Chondrocyte (in vitro differentiated cells): ENCODE results near the gene LIPN. TPM values are rescaled to one million over a fixed set of nuclear protein-coding genes. Genes with fewer than 3 reads are reported as not detected.

Source experiments
- DNase-seq: peaks from one replicate; pipeline ENCODE4 v3.0.0; 2021; ENCODE audit warnings: mixed read lengths, low spot score
- H3K27ac Mint-ChIP-seq: one replicate; pipeline ENCODE4 v1.8.0; 2021; ENCODE audit warnings: mild to moderate bottlenecking, moderate library complexity, mixed read lengths; ENCODE audit not compliant: unreplicated experiment
- H3K27me3 Mint-ChIP-seq: 2 replicates; pipeline ENCODE4 v1.8.0; 2021; ENCODE audit warnings: low read depth, mixed read lengths
- H3K36me3 Mint-ChIP-seq: 2 replicates; pipeline ENCODE4 v1.8.0; 2021; ENCODE audit warnings: low read depth, mixed read lengths
- H3K4me1 Mint-ChIP-seq: 2 replicates; pipeline ENCODE4 v1.8.0; 2021; ENCODE audit warnings: low read depth, mild to moderate bottlenecking, mixed read lengths
- H3K4me3 Mint-ChIP-seq: one replicate; pipeline ENCODE4 v1.8.0; 2021; ENCODE audit warnings: mild to moderate bottlenecking, moderate library complexity, mixed read lengths; ENCODE audit not compliant: unreplicated experiment
- H3K9me3 Mint-ChIP-seq: 2 replicates; pipeline ENCODE4 v1.8.0; 2021; ENCODE audit warnings: low read depth, mixed read lengths
- CTCF ChIP-seq: fragments of 200-600 bp; sonication (generic); IDR thresholded peaks from 2 replicates; pipeline ENCODE4 v1.5.0; 2021; ENCODE audit warnings: antibody characterized with exemption, mild to moderate bottlenecking, moderate library complexity
- total RNA-seq: library from RNA; stranded (reverse); gene quantifications from 3 replicates; pipeline ENCODE4 v1.2.1, GENCODE V29; 2021

Gene LIPN
- total RNA-seq, 1 donor from 2014 or later, result not detected

- no peaks in the 10 kb centered on the region for H3K36me3 Mint-ChIP-seq
- no peaks in the 10 kb centered on the region for H3K9me3 Mint-ChIP-seq
- no peak for TF ChIP-seq CTCF
- no peak overlapping the region for H3K27ac Mint-ChIP-seq
- H3K27me3 Mint-ChIP-seq, result peaks cover 20% of the 10 kb centered on the region
- no peak overlapping the region for H3K4me3 Mint-ChIP-seq
- DNase-seq, result no peak
- no peaks in the 10 kb centered on the region for H3K4me1 Mint-ChIP-seq
Measured at GRCh38 chr10:88781206-88781605, 21.4 kb downstream of the LIPN start.

GRCh38 chr10:88782222-88782621 lies 22.4 kb downstream of the LIPN start:
- Mint-ChIP-seq H3K27ac (no peak overlapping the region), H3K27me3 (peaks cover 12% of the 10 kb centered on the region), H3K36me3 (no peaks in the 10 kb centered on the region), H3K4me3 (no peak overlapping the region), H3K9me3 (no peaks in the 10 kb centered on the region), H3K4me1 (no peaks in the 10 kb centered on the region)
- no peak for TF ChIP-seq CTCF
- no peak for DNase-seq

- DNase-seq, result no peak
- Mint-ChIP-seq H3K4me1 (no peaks in the 10 kb centered on the region), H3K9me3 (no peaks in the 10 kb centered on the region), H3K36me3 (no peaks in the 10 kb centered on the region), H3K27ac (no peak overlapping the region), H3K27me3 (peaks cover 4% of the 10 kb centered on the region), H3K4me3 (no peak overlapping the region)
- TF ChIP-seq CTCF, result no peak
Measured at GRCh38 chr10:88783724-88784123, 23.9 kb downstream of the LIPN start.

GRCh38 chr10:88786032-88786770 lies 26.4 kb downstream of the LIPN start:
- Mint-ChIP-seq H3K36me3 (no peaks in the 10 kb centered on the region), H3K9me3 (no peaks in the 10 kb centered on the region), H3K4me3 (no peak overlapping the region), H3K4me1 (no peaks in the 10 kb centered on the region), H3K27ac (no peak overlapping the region), H3K27me3 (peaks cover 4% of the 10 kb centered on the region)
- TF ChIP-seq CTCF, result no peak
- DNase-seq, result no peak

GRCh38 chr10:88787463-88787862 lies 27.6 kb downstream of the LIPN start:
- Mint-ChIP-seq H3K9me3 (no peaks in the 10 kb centered on the region), H3K4me3 (no peak overlapping the region), H3K4me1 (no peaks in the 10 kb centered on the region), H3K27ac (no peak overlapping the region), H3K36me3 (no peaks in the 10 kb centered on the region), H3K27me3 (peaks cover 4% of the 10 kb centered on the region)
- no peak for DNase-seq
- TF ChIP-seq CTCF, result no peak
